GM12878 (cell line): ENCODE data around the gene NOL8. TPM values are rescaled to one million over a fixed set of nuclear protein-coding genes. Genes with fewer than 3 reads are reported as not detected.

ENCODE experiments used
- ATAC-seq: fragments of 200-7000 bp; cut with Tn5 transposase; 3 replicates; pipeline ENCODE4 v1.9.1; 2020; ENCODE audit warnings: mild to moderate bottlenecking, moderate library complexity
- BruUV-seq: library from RNA; stranded (reverse); fragments of 400-500 nt; replicated peaks from 2 replicates; lab custom pipeline; 2021; lab: Mats Ljungman, UMichigan
- CTCF ChIA-PET: fragments of 300-600 bp; sonication (Branson Sonifier 250); formaldehyde crosslinking; extraction: SDS; loops from one replicate; lab custom pipeline; 2021; ENCODE audit warnings: inconsistent platforms; lab: Yijun Ruan, JAX
- POLR2A ChIA-PET: fragments of 350-600 bp; formaldehyde crosslinking; extraction: SDS; loops from one replicate; lab custom pipeline; 2021; ENCODE audit warnings: inconsistent platforms; lab: Charles Lee
- RAD21 ChIA-PET: fragments of 300-600 bp; sonication (Branson Sonifier 250); formaldehyde crosslinking; loops from one replicate; lab custom pipeline; 2023; ENCODE audit warnings: antibody characterized with exemption; ENCODE audit not compliant: unreplicated experiment; lab: Charles Lee
- SMC1A ChIA-PET: fragments of 300-600 bp; sonication (Branson Sonifier 250); formaldehyde crosslinking; loops from one replicate; lab custom pipeline; 2023; ENCODE audit not compliant: unreplicated experiment, uncharacterized antibody; lab: Charles Lee
- DNase-seq: peaks from one replicate; pipeline ENCODE4 v3.0.0-alpha.2; 2011; ENCODE audit warnings: low read depth, low spot score
- FAIRE-seq: peaks from 3 replicates; lab custom pipeline; 2011; peaks lifted over from hg19 to GRCh38; lab: Jason Lieb, UNC
- H2AFZ ChIP-seq: 2 replicates; pipeline ENCODE4 v1.6.0; 2011; ENCODE audit warnings: low read depth, low read length, control low read depth; ENCODE audit not compliant: control insufficient read depth
- H3K27ac ChIP-seq: 2 replicates; pipeline ENCODE4 v1.5.1; 2011; ENCODE audit warnings: control low read depth; ENCODE audit not compliant: control insufficient read depth, insufficient read depth
- H3K27me3 ChIP-seq, 2 experiments: replicated peaks in 1 of 2; 2 replicates each; pipeline versions ENCODE4 v1.6.0 to v1.6.1; 2011; ENCODE audit warnings: low read length in 1 of 2; ENCODE audit not compliant: control insufficient read depth in 2 of 2, insufficient read depth in 2 of 2
- H3K36me3 ChIP-seq, 2 experiments: 2 replicates each; pipeline ENCODE4 v1.5.1; 2011; ENCODE audit warnings: low read length in 1 of 2; ENCODE audit not compliant: control insufficient read depth in 2 of 2, insufficient read depth in 2 of 2
- H3K4me1 ChIP-seq: 2 replicates; pipeline ENCODE4 v1.6.1; 2011; ENCODE audit warnings: mild to moderate bottlenecking, low read length, moderate library complexity, mixed read lengths; ENCODE audit not compliant: control insufficient read depth, insufficient read depth
- H3K4me2 ChIP-seq: 2 replicates; pipeline ENCODE4 v1.6.0; 2011; ENCODE audit warnings: control low read depth; ENCODE audit not compliant: control insufficient read depth, insufficient read depth
- H3K4me3 ChIP-seq: fragments of 200-600 bp; sonication (generic); 2 replicates; pipeline ENCODE4 v1.5.1; 2016
- H3K79me2 ChIP-seq: 2 replicates; pipeline ENCODE4 v1.6.0; 2011; ENCODE audit warnings: low read length; ENCODE audit not compliant: control insufficient read depth, insufficient read depth
- H3K9ac ChIP-seq: 2 replicates; pipeline ENCODE4 v1.8.0; 2011; ENCODE audit warnings: low read length, control low read depth, mixed read lengths; ENCODE audit not compliant: control insufficient read depth, insufficient read depth
- H3K9me3 ChIP-seq: replicated peaks from 3 replicates; pipeline ENCODE4 v1.5.1; 2011; ENCODE audit warnings: mild to moderate bottlenecking, low read length; ENCODE audit not compliant: control insufficient read depth, insufficient read depth
- H4K20me1 ChIP-seq: 2 replicates; pipeline ENCODE4 v1.6.0; 2011; ENCODE audit not compliant: control insufficient read depth, insufficient read depth
- CBX3 ChIP-seq: fragments of 200-600 bp; sonication (generic); IDR thresholded peaks from 2 replicates; pipeline ENCODE4 v1.6.1; 2016; ENCODE audit warnings: low read depth, borderline replicate concordance
- GATAD2B ChIP-seq: fragments of 450-650 bp; conservative IDR thresholded peaks from 2 replicates; pipeline ENCODE4 v1.6.1; 2017; ENCODE audit warnings: low read depth, mild to moderate bottlenecking, moderate library complexity
- MXI1 ChIP-seq: fragments of 150-350 bp; IDR thresholded peaks from 2 replicates; pipeline ENCODE4 v1.6.1; 2011; ENCODE audit warnings: low read depth, mild to moderate bottlenecking, inconsistent platforms, low read length, improper control_type of control experiment
- PAX8 ChIP-seq: fragments of 450-650 bp; IDR thresholded peaks from 2 replicates; pipeline ENCODE4 v1.6.1; 2017; ENCODE audit warnings: mild to moderate bottlenecking, moderate library complexity
- SUPT20H ChIP-seq: IDR thresholded peaks from 2 replicates; pipeline ENCODE4 v1.6.1; 2011; ENCODE audit warnings: low read depth, mild to moderate bottlenecking, low read length, moderate library complexity, borderline replicate concordance; ENCODE audit not compliant: control insufficient read depth
- TCF7 ChIP-seq: IDR thresholded peaks from 2 replicates; pipeline ENCODE4 v1.6.1; 2014; ENCODE audit warnings: antibody characterized with exemption, borderline replicate concordance
- WGBS: methylation state at CpG from one replicate; pipeline ENCODE4 v1.1.6; 2016; ENCODE audit warnings: low lambda C conversion rate; ENCODE audit not compliant: insufficient replicate concordance, insufficient coverage; ENCODE audit errors: missing lambda C conversion rate; 5-methylcytosine and 5-hydroxymethylcytosine counted together
- in situ Hi-C: fragments of 300-500 bp; cut with MboI; formaldehyde crosslinking; loops from 9 replicates; pipeline ENCODE4 v1.14.3; 2018; ENCODE audit warnings: mixed read lengths
- intact Hi-C: fragments of 100-400 bp; cut with micrococcal nuclease; formaldehyde crosslinking; loops from one replicate; pipeline ENCODE4 v1.14.2; 2022; ENCODE audit not compliant: unreplicated experiment
- polyA plus RNA-seq, 11 experiments: library from polyadenylated mRNA; depleted of rRNA in 4 of 11; unstranded in 6 of 11; stranded (reverse) in 5 of 11; fragments of >200 nt; fragmentation: Nextera tagmentation in 4 of 11; fragmentation: Illumina TruSeq in 1 of 11; extraction: Ambion mirVana in 4 of 11; extraction: Trizol in 1 of 11; gene quantifications; 1 replicate in 1 of 11; 2 replicates in 10 of 11; pipeline versions ENCODE4 v1.2.1 to v1.2.3, GENCODE V29; 2011 to 2016; ENCODE audit warnings: inconsistent platforms in 2 of 11, missing spikeins in 2 of 11, low read depth in 1 of 11
- total RNA-seq, 4 experiments: library from RNA; depleted of rRNA in 3 of 4; stranded (reverse); fragments of >200 nt in 3 of 4; fragmentation: Illumina TruSeq in 1 of 4; extraction: Trizol in 1 of 4; gene quantifications; 2 replicates each; pipeline versions ENCODE4 v1.2.1 to v1.2.3, GENCODE V29; 2013 to 2021

Gene NOL8
- total and polyA plus RNA-seq, 10 of the 15 experiments (the other 5 are each of a cell fraction or from before 2014, with no cell fraction given) = 33.6 to 58.6 (median 49.2) TPM

- no peak for TF ChIP-seq TCF7
- TF ChIP-seq SUPT20H = no peak
- TF ChIP-seq MXI1 = no peak
- TF ChIP-seq GATAD2B = no peak
- TF ChIP-seq PAX8 = no peak
- TF ChIP-seq, all 136 proteins: peak for 0
These were observed 16.3 kb downstream of the NOL8 start (continued) for GRCh38 chr9:92308893-92309292.

GRCh38 chr9:92300936-92301335 lies 24.2 kb downstream of the NOL8 start:
- 0% methylated on average over 1 of the region's 1 CpG for WGBS
- SMC1A ChIA-PET = interaction anchor here (1.0 to 1.4 kb wide), 3 partner anchors 9 to 25 kb away, joined by 3 to 5 read pairs (median 3); partner anchors contain the start of gene CENPP
- CTCF ChIA-PET = interaction anchor here (0.5 kb wide), 1 partner anchor 252 kb away, joined by 3 read pairs; no protein-coding TSS in a partner anchor
- DNase-seq = no peak
- Histone ChIP-seq H3K4me3 (no peak overlapping the region), H3K4me1 (peaks cover 4% of the 10 kb centered on the region; the same call in 1 of the 2 replicates), H3K27me3 (no peaks in the 10 kb centered on the region), H4K20me1 (no peaks in the 10 kb centered on the region), H3K4me2 (no peak overlapping the region), H3K79me2 (no peaks in the 10 kb centered on the region), H2AFZ (no peak overlapping the region), H3K9me3 (no peaks in the 10 kb centered on the region), H3K27ac (no peak overlapping the region), H3K9ac (no peak overlapping the region), H3K36me3 (peaks cover 0 to 31% of the 10 kb centered on the region in 2 experiments; a peak in 3 of 4 replicates)
- POLR2A ChIA-PET = no interaction called here
- no peak for TF ChIP-seq CBX3
- in situ Hi-C loops = no loop called here
- RAD21 ChIA-PET = no interaction called here
- BruUV-seq = no TSS peak
- intact Hi-C loops = no loop called here
- FAIRE-seq = no peak
- ATAC-seq = no peak
